SK-MEL-5 (cell line): Measurements from ENCODE around the gene SLA2. TPM values are rescaled to one million over a fixed set of nuclear protein-coding genes. Genes with fewer than 3 reads are reported as not detected.
"Not testable (repeated sequence)": the region's sequence is repeated elsewhere in the genome, so short reads cannot be mapped to it uniquely, and the experiment has no call there.

Experiments used
- DNase-seq: peaks from one replicate; pipeline ENCODE4 v3.0.0-alpha.2; 2016; ENCODE audit warnings: low read depth, low spot score
- in situ Hi-C: cut with HindIII; loops from 2 replicates; pipeline ENCODE4 v1.10.0; 2016; ENCODE audit warnings: low sequenced_read_pairs, high pct_unique_total_duplicates, low pct_unique_long_range_greater_than_20kb
- total RNA-seq: library from RNA; depleted of rRNA; stranded (reverse); fragments of >200 nt; shearing (Covaris generic); gene quantifications from 2 replicates; pipeline ENCODE4 v1.2.3, GENCODE V29; 2014

The SLA2 gene
- total RNA-seq, 1 experiment from 2014 or later = not detected

DNA sequence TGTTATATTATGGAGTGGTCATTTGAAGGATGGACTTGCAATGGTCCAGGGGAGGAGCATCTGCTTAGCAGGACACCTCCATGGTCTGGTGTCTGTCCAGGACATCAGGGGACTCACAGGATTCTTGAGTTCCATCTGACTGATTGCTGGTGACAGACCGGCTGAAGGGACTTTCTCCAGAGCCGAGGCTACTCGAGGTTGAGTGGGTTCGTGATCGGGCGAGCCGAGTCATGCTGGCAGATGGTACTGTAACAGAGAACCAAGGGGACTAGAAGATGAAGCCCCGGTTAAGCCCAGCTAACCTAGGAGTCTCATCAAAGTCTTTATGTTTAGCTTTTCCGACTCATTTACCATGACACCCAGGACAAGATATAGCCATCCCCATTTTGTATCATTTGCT is 7.5 kb upstream of the SLA2 start:
- DNase-seq = no peak

DNA sequence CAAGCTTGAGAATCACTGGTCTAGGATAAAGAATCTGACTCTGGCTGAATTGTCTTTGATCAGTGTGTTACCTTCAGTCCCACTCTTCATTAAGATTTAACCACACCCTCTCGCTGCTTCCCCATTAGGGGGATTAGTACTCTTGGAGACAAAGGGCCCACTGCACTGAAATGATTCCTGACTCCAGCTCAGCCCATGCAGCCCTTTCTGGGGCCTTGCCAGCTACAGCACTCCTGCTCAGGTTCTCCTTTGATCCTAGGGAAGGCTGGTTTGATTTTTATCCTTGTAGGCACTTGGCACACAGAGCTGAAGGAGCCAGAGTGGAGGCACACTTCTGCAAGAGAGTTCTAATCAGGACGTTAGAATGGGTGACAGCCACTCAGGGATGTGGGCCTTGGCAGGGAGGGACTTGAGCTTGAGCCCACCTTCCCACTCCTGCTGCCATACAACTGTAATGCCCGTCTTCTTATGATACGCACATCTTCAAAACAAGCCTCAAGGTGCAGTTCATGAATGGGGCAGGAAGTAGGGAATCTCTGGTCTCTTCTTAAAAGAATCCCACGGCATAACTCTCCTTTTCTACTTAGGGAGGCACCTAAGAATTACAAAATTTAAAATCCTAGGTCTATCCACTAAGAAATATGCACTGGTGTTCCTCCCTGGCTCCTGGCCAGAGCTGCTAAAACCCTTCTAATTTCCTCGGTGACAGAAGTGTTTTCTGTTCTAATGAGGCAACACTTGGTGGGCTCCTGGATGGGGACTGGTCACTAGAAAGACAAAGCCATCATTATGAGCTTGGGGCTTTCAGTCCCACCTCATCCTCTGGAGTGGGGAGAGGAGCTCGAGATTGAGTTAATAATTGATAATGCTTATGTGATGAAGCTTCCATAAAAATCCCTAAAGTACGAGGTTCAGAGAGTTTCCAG is 1.5 kb upstream of the SLA2 start:
- no peak for DNase-seq
- in situ Hi-C loops = no loop called here

More for the DNA sequence above, 7.5 kb upstream of the SLA2 start:
- in situ Hi-C loops = no loop called here

DNA sequence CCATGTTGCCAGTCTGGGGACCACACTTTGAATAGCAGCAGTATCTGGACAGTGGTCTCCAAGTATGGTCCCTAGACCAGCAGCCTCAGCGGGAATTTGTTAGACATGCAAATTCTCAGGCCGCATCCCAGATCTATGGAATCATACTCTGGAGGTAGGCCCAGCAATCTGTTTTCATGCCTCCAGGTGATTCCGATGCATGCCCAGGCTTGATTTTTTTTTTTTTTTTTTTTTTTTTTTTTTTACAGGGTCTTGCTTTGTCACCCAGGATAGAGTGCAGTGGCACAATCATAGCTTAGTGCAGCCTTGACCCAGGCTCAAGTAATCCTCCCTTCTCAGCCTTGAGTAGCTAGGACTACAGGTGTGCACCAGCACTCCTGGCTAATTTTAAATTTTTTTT is 682 bp upstream of the SLA2 start:
- in situ Hi-C loops = no loop called here
- DNase-seq = no peak

DNA sequence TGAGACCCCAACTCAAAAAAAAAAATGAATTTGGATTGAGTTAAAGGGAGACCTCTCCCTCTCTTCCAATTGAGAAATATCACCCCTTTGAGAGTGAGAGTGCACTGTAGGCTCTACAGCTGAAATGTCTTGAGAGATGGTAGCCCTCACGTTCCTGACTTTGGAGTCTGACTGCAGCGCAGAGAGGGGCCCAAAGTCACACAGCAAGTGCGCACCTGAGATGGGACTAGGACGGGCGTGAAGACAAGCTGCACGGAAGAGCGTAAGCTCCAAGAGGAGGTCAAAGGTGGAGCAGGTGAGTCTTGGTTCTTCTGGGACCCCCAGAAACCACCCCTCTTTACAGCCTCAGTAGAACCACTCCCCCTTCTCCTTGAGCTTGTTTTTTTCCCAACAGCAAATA is 643 bp downstream of the SLA2 start:
- in situ Hi-C loops = no loop called here
- no peak for DNase-seq

DNA sequence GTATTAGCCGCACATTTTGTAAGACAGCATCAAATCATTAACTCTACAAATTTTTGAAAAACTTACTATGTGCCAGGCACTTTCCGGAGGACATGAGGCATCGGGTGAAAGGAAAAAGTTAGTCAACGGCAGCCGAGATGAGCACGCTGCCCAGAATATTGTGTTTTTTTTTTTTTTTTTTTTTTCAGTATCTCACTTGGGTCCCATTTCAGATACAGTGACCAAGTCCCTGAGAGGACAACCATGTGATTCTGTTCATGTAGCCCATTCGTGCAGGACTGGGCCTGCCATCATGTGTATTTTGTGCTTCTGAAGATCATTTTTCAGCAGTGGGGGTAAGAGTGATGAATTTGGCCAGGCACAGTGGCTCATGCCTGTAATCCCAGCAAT is 1.3 kb downstream of the SLA2 start:
- no peak for DNase-seq
- in situ Hi-C loops = no loop called here

DNA sequence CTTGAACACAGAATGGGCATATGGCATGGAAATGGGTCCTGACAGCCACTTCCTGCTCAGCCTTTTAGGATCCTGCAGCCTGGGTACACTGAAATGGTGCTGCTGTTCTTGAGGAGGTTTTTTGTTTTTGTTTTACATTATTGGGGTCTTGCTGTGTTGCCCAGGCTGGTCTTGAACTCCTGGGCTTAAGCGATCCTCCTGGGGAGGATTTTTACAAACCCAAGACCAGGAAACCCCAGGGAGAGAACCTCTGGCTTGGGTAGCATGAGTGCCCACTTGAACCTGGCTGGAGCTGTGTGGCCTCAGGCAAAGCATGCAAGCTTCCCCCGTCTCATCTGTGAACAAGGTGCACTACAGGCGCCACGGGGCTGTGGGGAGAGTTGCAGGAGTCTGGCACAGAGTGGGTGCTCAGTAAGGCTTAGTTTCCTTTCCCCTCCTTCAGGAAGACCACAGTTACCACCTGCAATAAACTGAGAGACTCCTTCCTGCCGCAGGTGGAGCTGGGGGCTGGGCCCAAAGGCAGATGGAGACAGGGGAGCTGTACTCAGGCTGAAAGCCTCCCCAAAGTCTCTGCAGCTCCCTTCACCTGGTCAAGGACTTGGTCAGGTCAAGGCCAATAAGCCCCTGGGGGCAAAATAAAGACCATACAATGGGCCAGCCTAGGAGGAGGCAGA is 1.8 kb downstream of the SLA2 start:
- in situ Hi-C loops = no loop called here

DNA sequence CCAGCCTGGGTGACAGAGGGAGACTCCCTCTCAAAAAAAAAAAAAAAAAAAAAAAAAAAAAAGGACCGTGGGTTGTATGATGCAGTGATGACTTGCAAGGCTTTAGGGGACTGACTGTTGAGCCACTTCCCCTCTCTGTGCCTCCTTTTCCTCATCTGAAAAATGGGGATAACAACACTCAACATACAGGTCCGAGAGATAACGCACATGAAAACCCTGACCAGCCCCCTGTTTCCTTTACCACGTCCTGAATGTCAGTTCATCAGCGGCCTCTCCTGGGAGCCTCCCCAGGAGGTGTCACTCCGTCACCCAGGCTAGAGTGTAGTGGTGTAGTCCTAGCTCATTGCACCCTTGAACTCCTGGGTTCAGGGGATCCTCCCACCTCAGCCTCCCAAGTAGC is 3.9 kb downstream of the SLA2 start:
- in situ Hi-C loops = no loop called here
- DNase-seq = no peak

More for the DNA sequence above, 1.8 kb downstream of the SLA2 start:
- no peak for DNase-seq

DNA sequence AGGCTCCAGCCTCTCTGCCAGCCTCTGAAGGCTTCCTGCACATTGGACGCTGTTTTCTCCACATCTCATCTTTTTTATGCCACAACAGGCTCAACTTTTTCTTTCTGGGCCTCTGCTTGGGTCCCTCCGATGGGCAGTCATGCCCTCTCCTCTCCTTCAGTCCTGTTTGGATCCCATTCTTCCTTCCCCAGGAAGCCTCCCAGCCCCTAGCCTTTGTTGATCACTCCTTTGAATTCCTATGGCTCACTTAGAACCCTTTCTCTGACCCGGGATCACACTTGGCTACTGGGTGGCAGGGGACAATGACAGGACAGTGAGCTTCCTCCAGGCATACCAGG is 4.5 kb downstream of the SLA2 start:
- DNase-seq = no peak
- in situ Hi-C loops = no loop called here

DNA sequence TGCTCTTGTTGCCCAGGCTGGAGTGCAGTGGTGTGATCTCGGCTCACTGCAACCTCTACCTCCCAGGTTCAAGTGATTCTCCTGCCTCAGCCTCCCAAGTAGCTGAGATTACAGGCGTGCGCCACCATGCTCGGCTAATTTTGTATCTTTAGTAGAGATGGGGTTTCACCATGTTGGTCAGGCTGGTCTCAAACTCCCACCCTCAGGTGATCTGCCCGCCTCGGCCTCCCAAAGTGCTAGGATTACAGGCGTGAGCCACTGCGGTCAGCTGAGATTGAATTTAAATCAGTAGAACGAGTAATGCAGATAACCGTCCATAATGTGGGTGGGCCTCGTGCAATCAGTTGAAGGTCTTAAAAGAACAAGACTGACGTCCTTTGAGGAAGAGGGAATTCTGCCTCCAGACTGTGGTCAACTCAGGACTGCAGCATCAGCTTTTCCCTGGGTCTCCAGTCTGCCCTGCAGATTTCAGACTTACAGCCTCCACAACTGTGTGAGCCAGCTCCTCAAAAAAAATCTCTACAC is 7.1 kb downstream of the SLA2 start:
- in situ Hi-C loops, DNase-seq: not testable (repeated sequence)

DNA sequence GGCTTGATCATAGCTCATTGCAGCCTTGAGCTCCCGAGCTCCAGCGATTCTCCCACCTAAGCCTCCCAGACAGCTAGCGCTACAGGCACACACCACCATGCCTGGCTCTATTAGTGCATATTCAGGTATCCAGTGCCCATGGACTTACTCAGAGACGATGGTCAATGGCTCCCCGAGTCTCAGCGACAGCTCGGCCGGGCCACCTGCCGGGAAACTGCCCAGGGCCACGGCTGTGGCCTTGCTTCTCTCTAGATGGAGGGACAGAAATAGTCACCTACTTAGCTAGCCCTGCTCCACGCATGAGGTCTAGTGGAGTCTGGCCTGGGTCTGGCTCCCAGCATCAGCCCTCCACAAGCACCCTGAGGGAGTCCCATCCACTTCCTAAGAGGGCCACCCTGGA is 11.7 kb downstream of the SLA2 start:
- in situ Hi-C loops = no loop called here

DNA sequence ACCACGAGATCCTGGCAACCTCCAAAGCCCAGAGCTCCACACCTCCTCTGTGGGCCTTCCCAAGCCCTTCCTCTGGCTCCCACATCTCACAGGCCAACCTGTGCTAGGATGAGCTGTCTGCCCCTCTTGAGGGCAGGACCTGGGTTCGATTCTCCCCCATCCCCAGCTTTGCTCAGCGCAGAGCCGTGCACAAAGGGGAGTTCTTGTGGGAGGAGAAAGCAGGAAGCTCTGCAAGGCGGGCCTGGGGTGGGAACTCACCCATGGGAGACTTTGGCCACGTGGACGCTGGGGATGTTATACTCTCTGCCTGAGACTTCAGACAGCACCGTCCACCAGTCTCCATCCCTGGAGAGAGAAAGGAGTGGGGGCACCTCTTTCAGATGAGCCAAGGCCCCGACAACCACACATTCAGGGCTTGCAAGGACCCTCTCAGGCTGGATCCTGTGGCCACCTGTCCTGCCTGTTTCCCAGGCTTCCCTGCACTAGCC is 12.7 kb downstream of the SLA2 start:
- no peak for DNase-seq
- in situ Hi-C loops = no loop called here

More for the DNA sequence above, 11.7 kb downstream of the SLA2 start:
- no peak for DNase-seq

DNA sequence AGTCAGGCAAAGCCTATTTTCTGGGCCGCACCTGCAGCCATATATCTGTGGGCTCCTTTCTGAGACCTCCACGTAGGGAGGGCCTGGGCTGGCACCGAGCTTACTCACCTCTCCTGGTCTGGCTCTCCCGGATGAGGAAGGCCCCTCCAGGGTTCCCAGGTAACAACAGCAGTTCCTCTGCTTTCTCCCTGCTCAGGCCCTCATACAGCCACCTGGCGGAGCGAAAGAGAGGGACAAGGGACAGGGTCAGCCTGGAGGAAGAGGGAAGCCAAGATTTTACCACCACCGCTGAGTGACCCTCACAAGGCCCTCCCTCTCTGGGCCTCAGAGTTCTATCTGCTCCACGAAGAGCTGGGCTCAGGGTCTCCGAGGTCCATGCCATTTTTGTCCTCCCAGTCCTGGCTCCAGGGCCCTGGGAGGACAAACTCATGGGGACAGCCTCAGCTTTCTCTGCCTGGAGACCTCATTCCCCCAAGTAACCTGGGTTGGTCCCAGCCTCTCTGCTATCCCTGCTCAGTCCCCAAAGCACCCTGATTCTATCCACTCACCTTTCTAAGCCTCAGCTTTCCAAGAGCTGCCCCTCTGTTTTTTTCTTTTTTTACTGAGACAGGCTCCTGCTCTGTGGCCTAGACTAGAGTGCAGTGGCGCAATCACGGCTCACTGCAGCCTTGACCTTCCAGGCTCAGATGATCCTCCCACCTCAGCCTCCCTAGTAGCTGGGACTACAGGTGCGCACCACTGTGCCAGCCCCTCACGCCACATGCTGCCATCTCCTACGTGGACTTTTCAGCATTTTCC is 13.3 kb downstream of the SLA2 start:
- in situ Hi-C loops = no loop called here
- no peak for DNase-seq

DNA sequence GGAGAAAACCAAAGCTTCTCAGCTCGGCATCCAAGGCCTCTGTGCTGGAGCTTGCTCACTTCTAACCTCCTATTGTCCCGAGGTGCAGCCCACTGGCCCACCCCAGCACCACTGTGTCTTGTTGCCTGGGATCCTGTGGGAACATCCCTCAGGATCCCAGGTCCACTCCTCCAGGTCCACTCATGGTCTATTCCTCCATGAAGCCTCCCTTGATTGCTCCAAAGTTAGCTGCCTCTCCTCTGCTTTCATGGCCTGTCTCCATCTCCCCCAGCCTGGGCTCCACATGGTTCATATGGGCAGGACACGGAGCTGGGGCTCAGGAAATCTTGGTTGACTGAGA is 13.9 kb downstream of the SLA2 start:
- in situ Hi-C loops = no loop called here
- DNase-seq = no peak

DNA sequence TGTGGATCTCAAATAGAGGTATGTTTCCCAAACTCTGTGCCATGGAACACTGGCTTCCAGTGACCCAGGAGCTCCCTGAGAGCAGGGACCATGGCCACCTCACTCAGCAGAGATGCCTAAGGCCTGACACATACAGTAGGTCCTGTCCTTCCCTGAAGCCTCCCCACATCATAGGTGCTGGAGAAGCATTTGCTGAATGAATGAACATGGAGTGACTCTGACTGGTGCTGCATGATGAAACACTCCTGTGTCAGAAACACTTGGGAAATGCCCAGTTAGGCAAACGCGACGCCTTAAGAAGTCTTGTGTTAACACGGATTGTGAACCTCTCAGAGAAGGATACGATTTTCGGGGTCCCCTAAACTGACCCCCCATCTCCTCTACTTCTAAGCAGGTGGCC is 14.3 kb downstream of the SLA2 start:
- in situ Hi-C loops = no loop called here
- DNase-seq = no peak

DNA sequence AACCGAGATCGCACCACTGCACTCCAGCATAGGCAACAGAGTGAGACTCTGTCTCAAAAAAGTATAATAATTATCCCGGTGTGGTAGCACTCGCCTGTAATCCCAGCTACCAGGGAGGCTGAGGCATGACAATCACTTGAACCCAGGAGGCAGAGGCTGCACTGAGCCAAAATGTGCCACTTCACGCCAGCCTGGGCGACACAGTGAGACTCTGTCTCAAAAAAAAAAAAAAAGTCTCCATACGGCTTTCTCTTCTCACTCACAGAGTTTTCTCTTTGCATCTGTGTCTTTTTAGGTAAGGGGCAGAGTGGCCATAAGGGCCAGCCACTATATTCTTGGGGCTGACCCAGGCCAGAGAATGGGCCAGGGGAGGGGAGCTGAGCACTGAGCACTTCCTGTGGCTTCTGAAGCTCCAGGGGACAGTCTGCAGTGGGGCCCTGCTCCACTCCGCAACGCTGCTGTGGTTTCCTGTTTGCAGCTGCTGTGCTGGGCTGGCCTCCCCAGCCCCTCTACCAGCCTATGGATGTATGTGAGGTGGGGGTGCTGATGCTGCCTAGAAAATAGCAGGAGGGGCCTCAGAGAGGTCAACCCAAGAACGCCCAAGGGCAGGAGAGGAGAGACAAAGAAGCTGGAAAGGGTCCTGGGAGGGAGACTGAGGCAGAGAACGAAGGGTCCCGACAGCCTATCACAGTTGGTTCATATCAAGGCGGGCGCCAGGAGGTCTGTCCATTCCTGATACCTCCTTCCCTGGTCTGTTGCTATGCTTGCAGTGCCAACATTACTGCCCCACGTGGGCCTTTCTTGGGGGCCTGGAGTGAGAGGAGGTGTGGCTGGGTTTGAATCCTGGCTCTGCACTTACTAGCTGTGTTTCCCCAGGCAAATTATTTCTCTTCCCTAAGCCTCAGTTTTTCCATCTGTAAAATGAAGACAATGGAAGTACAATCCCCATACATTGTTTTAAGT is 16.0 kb downstream of the SLA2 start:
- in situ Hi-C loops = no loop called here
- DNase-seq = no peak

DNA sequence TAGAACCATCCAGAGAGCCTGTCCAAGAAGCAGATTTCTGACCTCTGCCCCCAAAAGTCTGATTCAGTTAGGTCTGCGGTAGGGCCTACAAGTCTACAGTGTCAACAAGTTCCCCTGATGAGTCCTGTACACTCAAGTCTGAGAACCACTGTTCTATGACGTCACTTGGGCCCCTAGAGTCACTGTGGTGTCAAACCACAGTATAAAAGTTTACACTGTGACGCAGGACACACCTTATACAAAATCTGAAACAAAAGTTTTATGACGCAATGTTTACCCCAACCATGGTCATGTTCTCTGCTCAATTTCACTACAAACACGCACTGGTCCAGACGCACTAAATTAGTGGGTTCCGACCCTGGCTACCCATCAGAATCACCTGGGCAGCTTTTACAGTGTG is 17.9 kb downstream of the SLA2 start:
- no peak for DNase-seq
- in situ Hi-C loops = no loop called here

DNA sequence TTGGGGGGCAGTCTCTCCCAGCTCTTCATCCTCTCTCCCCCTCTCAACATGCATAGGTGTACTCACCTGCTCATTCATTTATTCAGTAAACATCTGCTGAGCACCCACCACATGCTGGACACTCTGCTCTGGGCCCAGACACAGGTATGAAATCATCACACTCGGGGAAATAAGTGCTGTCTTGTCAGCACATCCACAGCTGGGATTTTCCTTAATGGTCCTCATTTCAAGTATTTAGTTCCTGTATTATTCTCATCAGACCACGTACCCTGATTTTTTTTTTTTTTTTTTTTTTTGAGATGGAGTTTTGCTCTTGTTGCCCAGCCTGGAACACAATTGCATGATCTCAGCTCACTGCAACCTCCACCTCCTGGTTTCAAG is 21.1 kb downstream of the SLA2 start:
- in situ Hi-C loops = no loop called here
- DNase-seq = no peak
